Kidney (tissue), 14 donors: Measurements from ENCODE around the gene CCDC88C. TPM values are rescaled to one million over a fixed set of nuclear protein-coding genes. Genes with fewer than 3 reads are reported as not detected.
A peak's percentile ranks its signal among the peaks of the same experiment; 100 is the strongest.

Experiments used
- DNase-seq, 5 donors: peaks; one replicate each; pipeline ENCODE4 v3.0.0-alpha.2; 2013 to 2020
- FAIRE-seq: peaks from 2 replicates; lab custom pipeline; 2012; peaks lifted over from hg19 to GRCh38; lab: Jason Lieb, UNC
- H3K27ac ChIP-seq, 2 donors: one replicate each; pipeline ENCODE4 v1.7.0; 2013; ENCODE audit warnings: low read depth in 2 of 2, low read length in 2 of 2, inconsistent platforms in 1 of 2
- H3K27me3 ChIP-seq: one replicate; pipeline ENCODE4 v1.7.1; 2013; ENCODE audit warnings: low read length, inconsistent platforms; ENCODE audit not compliant: control insufficient read depth, insufficient read depth
- H3K36me3 ChIP-seq, 3 donors: one replicate each; pipeline versions ENCODE4 v1.7.0 to v1.7.1; 2013; ENCODE audit warnings: low read length in 3 of 3, control low read depth in 1 of 3, inconsistent platforms in 1 of 3; ENCODE audit not compliant: insufficient read depth in 3 of 3, control insufficient read depth in 2 of 3
- H3K4me1 ChIP-seq, 3 donors: one replicate each; pipeline versions ENCODE4 v1.7.0 to v1.7.1; 2013; ENCODE audit warnings: low read length in 3 of 3, inconsistent platforms in 1 of 3, low read depth in 1 of 3; ENCODE audit not compliant: control insufficient read depth in 2 of 3, insufficient read depth in 2 of 3
- H3K4me3 ChIP-seq, 3 donors: one replicate each; pipeline versions ENCODE4 v1.7.0 to v1.8.1; 2013; ENCODE audit warnings: low read length in 3 of 3, control low read depth in 1 of 3, inconsistent platforms in 1 of 3
- H3K9ac ChIP-seq, 3 donors: one replicate each; pipeline versions ENCODE4 v1.7.0 to v1.7.1; 2013; ENCODE audit warnings: low read length in 3 of 3, control low read depth in 1 of 3, inconsistent platforms in 1 of 3
- H3K9me3 ChIP-seq, 3 donors: one replicate each; pipeline versions ENCODE4 v1.7.0 to v1.7.1; 2013; ENCODE audit warnings: low read length in 3 of 3, control low read depth in 1 of 3, inconsistent platforms in 1 of 3; ENCODE audit not compliant: control insufficient read depth in 2 of 3, insufficient read depth in 1 of 3
- CTCF ChIP-seq: IDR thresholded peaks from 3 replicates; pipeline ENCODE4 v1.5.1; 2012; ENCODE audit warnings: mild to moderate bottlenecking, moderate library complexity, borderline replicate concordance; ENCODE audit not compliant: insufficient read depth; ENCODE audit errors: extremely low read depth
- intact Hi-C: fragments of 100-400 bp; cut with DNase I; formaldehyde crosslinking; loops from one replicate; pipeline ENCODE4 v1.11.1; 2022
- polyA plus RNA-seq: library from polyadenylated mRNA; stranded (reverse); fragments of 350-450 nt; fragmentation: Illumina TruSeq; extraction: RNeasy Lipid Tissue Mini Kit (QIAGEN cat#74804); gene quantifications from one replicate; pipeline ENCODE4 v1.2.3, GENCODE V29; 2014; ENCODE audit warnings: low read depth, low replicate concordance; ENCODE audit not compliant: insufficient read depth
- total RNA-seq: library from RNA; stranded (reverse); fragmentation: NEBNext Ultra II Directional; extraction: Animal tissue kit (Norgen Biotek cat#: 25700); gene quantifications from one replicate; pipeline ENCODE4 v1.2.1, GENCODE V29; 2021
- donor health status: control.
- donor health status: control.
- donor health status: control.
- donor health status: control.
- donor health status: control.
- donor health status: DM: yes; HTN: yes; CAD: no.
- donor health status: Normal renal cell carcinoma (clear cell type).

CCDC88C gene
- total and polyA plus RNA-seq, 2 donors from 2014 or later: 6.6 to 32.8 TPM

GRCh38 chr14:91354979-91355685, 62.5 kb downstream of the CCDC88C start:
- peak; percentile 15 for TF ChIP-seq CTCF
- H3K9ac ChIP-seq: no peak overlapping the region
- intact Hi-C loops: no loop called here

DNA sequence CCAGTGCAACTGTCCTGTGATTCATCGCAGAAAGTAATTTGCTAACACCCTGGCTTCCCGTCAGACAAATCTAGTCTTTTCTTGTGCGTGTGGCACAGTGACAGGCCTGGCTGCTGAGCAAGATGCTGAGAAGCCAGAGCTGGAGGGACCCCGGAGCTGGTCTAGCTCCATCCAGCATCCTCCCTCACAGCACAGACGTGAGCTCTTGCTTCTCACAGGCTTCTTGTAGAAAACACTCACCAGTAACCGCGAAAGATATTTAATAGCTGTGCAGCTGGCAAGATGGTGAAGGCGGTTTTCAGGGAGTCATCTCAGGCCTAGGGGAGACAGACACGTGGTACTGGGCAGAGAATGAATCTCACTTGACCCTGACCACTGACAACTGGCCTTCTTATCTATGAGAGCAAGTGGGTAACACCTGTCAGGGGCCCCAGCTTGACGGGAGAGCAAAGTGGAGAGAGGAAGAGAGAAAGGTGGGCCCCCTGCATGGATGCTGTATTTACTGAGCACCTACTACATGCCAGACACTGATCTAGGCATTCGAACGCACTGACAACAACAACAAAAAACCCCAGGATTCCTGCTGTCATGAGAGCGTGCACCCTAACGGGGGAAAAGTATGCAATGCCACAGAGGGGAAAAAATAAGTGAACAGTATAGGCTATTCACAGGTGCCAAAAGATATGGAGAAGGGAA, 63.3 kb downstream of the CCDC88C start:
- DNase-seq (peak in 1 of 5 donors; percentile 26), FAIRE-seq (no peak)
- TF ChIP-seq CTCF: no peak
- no peaks in the 10 kb centered on the region for H3K9me3 ChIP-seq
- H3K36me3 ChIP-seq: no peaks in the 10 kb centered on the region
- H3K27me3 ChIP-seq: no peaks in the 10 kb centered on the region
- H3K9ac ChIP-seq: no peak overlapping the region
- H3K4me1 ChIP-seq: peaks cover 0 to 14% (median 9%) of the 10 kb centered on the region in 3 donors
- no peak overlapping the region for H3K4me3 ChIP-seq
- H3K27ac ChIP-seq: no peak overlapping the region
- intact Hi-C loops: no loop called here

More at GRCh38 chr14:91354979-91355685, 62.5 kb downstream of the CCDC88C start:
- H3K9me3 ChIP-seq: no peaks in the 10 kb centered on the region
- H3K4me3 ChIP-seq: no peak overlapping the region
- no peaks in the 10 kb centered on the region for H3K27me3 ChIP-seq
- no peak overlapping the region for H3K27ac ChIP-seq
- H3K36me3 ChIP-seq: no peaks in the 10 kb centered on the region
- H3K4me1 ChIP-seq: peaks cover 0 to 14% (median 9%) of the 10 kb centered on the region in 3 donors
- no peak for FAIRE-seq
- peak in 1 of 5 donors; percentile 67 for DNase-seq

- no peak for TF ChIP-seq CTCF
- H3K27me3 ChIP-seq: no peaks in the 10 kb centered on the region
- H3K4me1 ChIP-seq: peaks cover 0 to 14% (median 9%) of the 10 kb centered on the region in 3 donors
- H3K36me3 ChIP-seq: no peaks in the 10 kb centered on the region
- DNase-seq (peak in 2 of 5 donors; percentile 53), FAIRE-seq (no peak)
- H3K9ac ChIP-seq: no peak overlapping the region
- H3K9me3 ChIP-seq: no peaks in the 10 kb centered on the region
- no peak overlapping the region for H3K4me3 ChIP-seq
- peak overlapping the region in 1 of 2 donors; percentile 1 for H3K27ac ChIP-seq
- intact Hi-C loops: no loop called here
Observed at GRCh38 chr14:91352728-91353692, 64.6 kb downstream of the CCDC88C start.
